ENCODE data around the gene CSK.

DNA sequence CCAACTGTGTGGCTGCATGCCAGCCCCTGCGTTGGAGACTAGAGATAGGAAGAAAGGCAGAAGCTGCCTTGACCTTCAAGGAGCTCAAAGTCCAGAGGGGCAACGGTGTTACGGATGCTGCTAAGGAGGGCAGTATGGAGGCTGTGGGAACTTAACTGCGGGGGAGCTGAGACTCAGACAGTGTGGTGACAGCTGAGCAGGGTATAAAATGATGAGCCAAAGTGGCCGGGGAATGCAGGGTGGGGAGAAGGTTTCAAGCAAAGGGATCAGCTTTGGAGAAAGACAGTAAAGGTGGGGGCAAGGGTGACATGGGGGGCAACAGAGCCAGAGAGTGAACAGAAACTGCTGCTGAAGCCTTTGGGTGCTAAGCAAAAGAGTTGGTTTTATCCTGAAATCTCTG, 39.5 kb upstream of the CSK start:
- TF ChIP-seq, protein P1, sequence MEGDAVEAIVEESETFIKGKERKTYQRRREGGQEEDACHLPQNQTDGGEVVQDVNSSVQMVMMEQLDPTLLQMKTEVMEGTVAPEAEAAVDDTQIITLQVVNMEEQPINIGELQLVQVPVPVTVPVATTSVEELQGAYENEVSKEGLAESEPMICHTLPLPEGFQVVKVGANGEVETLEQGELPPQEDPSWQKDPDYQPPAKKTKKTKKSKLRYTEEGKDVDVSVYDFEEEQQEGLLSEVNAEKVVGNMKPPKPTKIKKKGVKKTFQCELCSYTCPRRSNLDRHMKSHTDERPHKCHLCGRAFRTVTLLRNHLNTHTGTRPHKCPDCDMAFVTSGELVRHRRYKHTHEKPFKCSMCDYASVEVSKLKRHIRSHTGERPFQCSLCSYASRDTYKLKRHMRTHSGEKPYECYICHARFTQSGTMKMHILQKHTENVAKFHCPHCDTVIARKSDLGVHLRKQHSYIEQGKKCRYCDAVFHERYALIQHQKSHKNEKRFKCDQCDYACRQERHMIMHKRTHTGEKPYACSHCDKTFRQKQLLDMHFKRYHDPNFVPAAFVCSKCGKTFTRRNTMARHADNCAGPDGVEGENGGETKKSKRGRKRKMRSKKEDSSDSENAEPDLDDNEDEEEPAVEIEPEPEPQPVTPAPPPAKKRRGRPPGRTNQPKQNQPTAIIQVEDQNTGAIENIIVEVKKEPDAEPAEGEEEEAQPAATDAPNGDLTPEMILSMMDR (IDR thresholded peaks at IDR 0.05) = no peak
- no peak for TF ChIP-seq POLR2A (IDR thresholded peaks at IDR 0.05)
